ENCODE results near the gene DUSP15.

The DUSP15 gene

DNA sequence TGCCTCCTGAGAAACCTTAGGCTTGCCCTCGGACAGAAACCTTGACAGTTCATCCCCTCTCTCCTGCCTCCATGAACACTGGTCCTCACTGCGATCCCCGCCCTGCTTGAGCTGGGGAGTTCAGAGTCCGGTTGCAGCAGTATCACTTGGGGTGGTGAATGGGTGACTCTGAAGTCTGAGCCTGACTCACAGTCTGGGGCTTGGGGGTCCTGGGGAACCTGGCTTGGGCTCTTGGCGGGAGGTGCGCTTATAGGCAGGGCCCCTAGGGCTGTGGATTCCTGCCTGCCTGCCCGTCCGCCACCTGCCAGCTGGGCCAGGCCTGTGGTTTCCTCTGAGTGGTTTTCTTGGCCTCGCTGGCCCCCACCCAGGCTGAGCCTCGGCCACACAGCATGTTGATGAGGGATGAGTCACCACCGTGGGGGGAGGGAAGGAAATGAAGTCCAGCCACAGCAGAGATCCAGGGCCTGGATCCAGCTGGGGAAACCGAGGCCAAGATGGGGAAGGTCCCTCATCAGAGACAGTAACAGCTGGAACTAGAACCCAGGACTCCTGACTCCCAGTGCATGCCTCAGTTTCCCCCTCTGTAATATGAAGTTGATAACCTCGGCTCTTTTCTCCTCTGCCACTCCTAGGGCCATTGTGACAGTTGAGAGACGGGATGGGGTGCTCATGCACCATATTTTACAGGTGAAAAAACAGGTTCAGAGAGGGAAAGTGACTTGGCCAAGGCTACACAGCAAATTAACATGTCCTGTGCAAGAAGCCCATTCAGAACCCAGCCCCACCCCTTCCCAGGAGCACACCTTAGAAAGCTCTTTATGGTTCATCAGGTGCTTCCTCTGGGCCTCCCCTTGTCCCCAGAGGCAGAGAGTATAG, 34.1 kb downstream of the DUSP15 start:
- in situ Hi-C loops (cut with MboI; ENCODE audit: low pct_unique_long_range_greater_than_20kb, low sequenced_read_pairs, unreplicated experiment), result loop anchor here (25.0 kb wide), 1 partner anchor 251 kb away; no protein-coding TSS in a partner anchor
- peak; percentile 67 for DNase-seq (ENCODE audit: low spot score)
- TF ChIP-seq, protein P1, sequence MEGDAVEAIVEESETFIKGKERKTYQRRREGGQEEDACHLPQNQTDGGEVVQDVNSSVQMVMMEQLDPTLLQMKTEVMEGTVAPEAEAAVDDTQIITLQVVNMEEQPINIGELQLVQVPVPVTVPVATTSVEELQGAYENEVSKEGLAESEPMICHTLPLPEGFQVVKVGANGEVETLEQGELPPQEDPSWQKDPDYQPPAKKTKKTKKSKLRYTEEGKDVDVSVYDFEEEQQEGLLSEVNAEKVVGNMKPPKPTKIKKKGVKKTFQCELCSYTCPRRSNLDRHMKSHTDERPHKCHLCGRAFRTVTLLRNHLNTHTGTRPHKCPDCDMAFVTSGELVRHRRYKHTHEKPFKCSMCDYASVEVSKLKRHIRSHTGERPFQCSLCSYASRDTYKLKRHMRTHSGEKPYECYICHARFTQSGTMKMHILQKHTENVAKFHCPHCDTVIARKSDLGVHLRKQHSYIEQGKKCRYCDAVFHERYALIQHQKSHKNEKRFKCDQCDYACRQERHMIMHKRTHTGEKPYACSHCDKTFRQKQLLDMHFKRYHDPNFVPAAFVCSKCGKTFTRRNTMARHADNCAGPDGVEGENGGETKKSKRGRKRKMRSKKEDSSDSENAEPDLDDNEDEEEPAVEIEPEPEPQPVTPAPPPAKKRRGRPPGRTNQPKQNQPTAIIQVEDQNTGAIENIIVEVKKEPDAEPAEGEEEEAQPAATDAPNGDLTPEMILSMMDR (IDR thresholded peaks at IDR 0.05; ENCODE audit: extremely low read depth, insufficient read depth, missing control alignments), result no peak

DNA sequence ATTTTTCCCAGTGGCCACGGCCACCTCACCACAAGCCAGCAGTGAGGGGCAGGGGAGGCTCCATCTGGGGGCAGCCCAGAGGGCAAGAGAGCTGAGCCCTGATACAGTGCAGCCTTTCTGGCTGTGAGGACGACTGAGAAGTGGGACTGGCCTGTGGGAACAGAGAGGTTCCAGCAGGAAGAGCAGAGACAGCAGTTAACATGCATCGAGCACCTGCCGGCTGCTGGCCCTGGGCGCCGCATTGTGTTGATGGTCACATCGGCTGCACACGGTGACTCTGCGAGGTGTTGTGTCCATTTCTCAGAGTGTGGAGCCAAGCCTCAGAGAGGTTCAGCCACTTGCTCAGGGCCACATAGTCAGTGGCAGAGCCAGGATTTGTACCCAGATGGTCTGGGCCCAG, 34.8 kb downstream of the DUSP15 start:
- in situ Hi-C loops (cut with MboI; ENCODE audit: low pct_unique_long_range_greater_than_20kb, low sequenced_read_pairs, unreplicated experiment), result loop anchor here (25.0 kb wide), 1 partner anchor 252 kb away; no protein-coding TSS in a partner anchor
- DNase-seq (ENCODE audit: low spot score), result no peak
- TF ChIP-seq, protein P1 (IDR thresholded peaks at IDR 0.05; ENCODE audit: extremely low read depth, insufficient read depth, missing control alignments), result no peak

DNA sequence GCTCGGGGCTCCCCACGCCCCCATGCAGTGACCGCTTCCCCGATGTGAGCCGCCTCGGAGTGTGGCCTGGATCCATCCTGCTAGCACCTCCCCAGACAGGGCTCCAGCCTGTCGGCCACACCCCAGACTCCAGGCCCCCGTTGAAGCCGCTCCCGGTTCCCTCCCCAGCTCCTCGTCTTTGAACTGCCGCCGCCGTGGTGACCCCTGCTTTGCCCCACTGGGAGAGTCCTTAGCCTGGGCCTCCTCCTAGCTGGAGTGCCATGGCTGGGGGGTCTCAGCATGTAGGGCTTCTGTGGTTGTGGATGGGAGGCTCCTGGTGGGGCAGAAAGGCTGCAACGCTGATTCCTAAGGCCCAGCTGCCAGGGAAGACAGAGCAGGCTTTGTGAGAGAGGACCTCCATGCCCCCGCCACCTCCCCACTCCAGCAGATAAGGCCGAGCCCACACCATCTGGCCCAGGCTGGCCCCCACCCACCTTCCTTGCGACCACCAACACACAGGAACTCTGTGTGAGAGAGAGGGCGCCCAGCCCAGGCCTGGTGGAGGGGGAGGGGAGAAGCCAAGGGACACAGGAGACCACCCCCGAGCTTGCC, 36.3 kb downstream of the DUSP15 start:
- in situ Hi-C loops (cut with MboI; ENCODE audit: low pct_unique_long_range_greater_than_20kb, low sequenced_read_pairs, unreplicated experiment), result loop anchor here (25.0 kb wide), 1 partner anchor 253 kb away; no protein-coding TSS in a partner anchor
- no peak for DNase-seq (ENCODE audit: low spot score)
- TF ChIP-seq, protein P1 (IDR thresholded peaks at IDR 0.05; ENCODE audit: extremely low read depth, insufficient read depth, missing control alignments), result no peak

DNA sequence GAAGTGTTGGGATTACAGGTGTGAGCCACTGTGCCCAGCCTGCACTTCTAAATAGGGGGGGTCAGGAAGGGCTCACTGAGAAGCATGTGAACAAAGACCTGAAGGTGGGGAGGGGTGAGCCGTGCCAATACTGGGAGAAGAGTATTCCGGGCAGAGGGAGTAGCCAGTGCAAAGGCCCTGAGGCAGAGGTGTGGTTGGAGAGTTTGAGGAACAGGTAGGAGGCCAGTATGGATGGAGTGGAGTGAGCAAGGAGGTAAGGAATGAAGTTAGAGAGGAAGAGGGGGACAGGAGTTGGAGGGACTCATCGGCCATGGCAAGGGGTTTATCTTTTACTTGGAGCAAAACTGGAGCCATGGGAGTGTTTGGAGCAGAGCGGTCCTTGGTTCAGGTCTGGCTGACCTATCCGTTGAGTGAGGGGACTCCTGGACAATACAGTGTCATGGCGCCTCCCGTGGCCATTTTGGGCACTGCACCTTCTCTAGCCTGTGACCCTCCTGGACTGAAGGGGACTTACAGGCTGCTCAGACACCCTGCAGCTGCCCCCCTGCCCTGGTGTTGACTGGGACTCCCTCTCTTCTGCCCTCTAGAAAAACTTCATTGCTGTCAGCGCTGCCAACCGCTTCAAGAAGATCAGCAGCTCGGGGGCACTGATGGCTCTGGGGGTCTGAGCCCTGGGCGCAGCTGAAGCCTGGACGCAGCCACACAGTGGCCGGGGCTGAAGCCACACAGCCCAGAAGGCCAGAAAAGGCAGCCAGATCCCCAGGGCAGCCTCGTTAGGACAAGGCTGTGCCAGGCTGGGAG, 37.0 kb downstream of the DUSP15 start:
- in situ Hi-C loops (cut with MboI; ENCODE audit: low pct_unique_long_range_greater_than_20kb, low sequenced_read_pairs, unreplicated experiment), result loop anchor here (25.0 kb wide), 1 partner anchor 254 kb away; no protein-coding TSS in a partner anchor
- peak; percentile 85 for DNase-seq (ENCODE audit: low spot score)

DNA sequence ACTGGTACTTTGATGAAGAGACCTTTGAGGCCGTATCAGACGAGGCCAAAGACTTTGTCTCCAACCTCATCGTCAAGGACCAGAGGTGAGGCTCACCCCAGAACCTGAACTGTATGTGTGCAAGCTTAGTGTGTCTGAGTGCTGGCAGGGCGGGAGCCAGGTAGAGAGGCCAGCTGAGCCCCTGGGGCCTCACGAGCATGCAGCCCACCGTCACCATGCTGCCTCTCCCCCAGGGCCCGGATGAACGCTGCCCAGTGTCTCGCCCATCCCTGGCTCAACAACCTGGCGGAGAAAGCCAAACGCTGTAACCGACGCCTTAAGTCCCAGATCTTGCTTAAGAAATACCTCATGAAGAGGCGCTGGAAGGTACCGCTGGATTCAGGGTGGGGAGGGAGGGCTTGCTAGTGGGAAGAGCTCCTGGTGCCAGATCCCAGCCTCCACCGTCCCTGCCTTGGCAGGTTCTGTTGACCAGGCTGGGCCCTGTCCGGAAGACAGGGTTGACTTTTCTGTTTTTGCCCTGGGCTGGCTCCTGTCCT, 38.5 kb downstream of the DUSP15 start:
- no peak for DNase-seq (ENCODE audit: low spot score)
- in situ Hi-C loops (cut with MboI; ENCODE audit: low pct_unique_long_range_greater_than_20kb, low sequenced_read_pairs, unreplicated experiment), result loop anchor here (25.0 kb wide), 1 partner anchor 255 kb away; no protein-coding TSS in a partner anchor
- TF ChIP-seq, protein P1 (IDR thresholded peaks at IDR 0.05; ENCODE audit: extremely low read depth, insufficient read depth, missing control alignments), result no peak

More for the DNA sequence above, 37.0 kb downstream of the DUSP15 start:
- TF ChIP-seq, protein P1 (IDR thresholded peaks at IDR 0.05; ENCODE audit: extremely low read depth, insufficient read depth, missing control alignments), result peak; percentile 90

DNA sequence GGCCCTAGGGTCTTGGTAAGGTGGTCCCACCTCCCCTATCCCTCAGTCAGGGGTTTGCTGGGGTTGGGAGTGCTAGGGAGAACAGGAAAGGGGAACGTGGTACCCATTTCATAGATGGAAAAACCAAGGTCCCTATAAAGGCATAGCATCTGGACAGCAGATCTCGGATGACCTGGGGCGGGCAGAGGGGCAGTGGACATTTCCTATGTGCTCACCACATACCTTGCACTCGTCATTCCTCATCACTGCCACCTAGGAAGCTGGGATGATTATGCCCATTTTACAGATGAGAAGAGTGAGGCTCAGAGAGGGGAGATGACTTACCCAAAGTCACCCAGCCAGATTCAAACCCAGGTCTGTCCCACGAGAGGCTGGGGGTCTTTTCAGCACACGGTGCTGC, 39.1 kb downstream of the DUSP15 start:
- in situ Hi-C loops (cut with MboI; ENCODE audit: low pct_unique_long_range_greater_than_20kb, low sequenced_read_pairs, unreplicated experiment), result loop anchor here (25.0 kb wide), 1 partner anchor 256 kb away; no protein-coding TSS in a partner anchor
- no peak for DNase-seq (ENCODE audit: low spot score)
- TF ChIP-seq, protein P1 (IDR thresholded peaks at IDR 0.05; ENCODE audit: extremely low read depth, insufficient read depth, missing control alignments), result no peak

Measured in GM13977 (cell line).